ENCODE measurements around the gene CDKL2. TPM values are rescaled to one million over a fixed set of nuclear protein-coding genes. Genes with fewer than 3 reads are reported as not detected.
"Not testable (repeated sequence)": the region's sequence is repeated elsewhere in the genome, so short reads cannot be mapped to it uniquely, and the experiment has no call there.

Gene CDKL2
- total RNA-seq, 2 donors from 2014 or later = 0.37 to 1.3 TPM

DNA sequence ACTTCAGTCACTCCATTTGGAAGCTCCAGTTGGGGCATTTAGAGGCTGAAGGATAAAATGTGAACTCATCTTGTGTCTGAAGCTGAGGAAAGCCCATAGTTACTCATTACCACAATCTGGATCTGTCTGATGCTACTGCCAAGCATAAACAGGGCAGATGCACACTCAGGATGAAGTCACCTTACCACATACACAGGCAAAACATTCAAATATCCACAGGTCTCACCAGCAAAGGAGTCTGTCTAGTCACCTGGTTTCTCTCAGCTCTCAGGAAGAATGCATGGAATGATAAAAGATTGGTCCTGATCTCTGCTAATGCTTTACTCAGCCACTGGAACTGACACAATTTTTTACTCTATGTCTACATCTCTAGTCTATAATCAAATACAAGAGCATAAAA is 87.5 kb downstream of the CDKL2 start:
- H3K4me3 Mint-ChIP-seq = no peak overlapping the region
- H3K27ac Mint-ChIP-seq = no peak overlapping the region
- H3K27me3 Mint-ChIP-seq (ENCODE audit: insufficient read depth) = no peaks in the 10 kb centered on the region
- no peak overlapping the region for H3K4me3 ChIP-seq (ENCODE audit: low read length)
- H3K4me1 Mint-ChIP-seq = no peaks in the 10 kb centered on the region
- no peak for DNase-seq
- no peaks in the 10 kb centered on the region for H3K27me3 ChIP-seq (ENCODE audit: control insufficient read depth, insufficient read depth, low read length, poor library complexity, severe bottlenecking)
- H3K36me3 ChIP-seq (ENCODE audit: control insufficient read depth, insufficient read depth, low read length) = no peaks in the 10 kb centered on the region
- H3K4me1 ChIP-seq (ENCODE audit: control insufficient read depth, insufficient read depth, low read length) = no peaks in the 10 kb centered on the region
- H3K27ac ChIP-seq (ENCODE audit: low read depth, low read length) = no peak overlapping the region
- H3K36me3 Mint-ChIP-seq (ENCODE audit: low read depth) = peaks cover 6% of the 10 kb centered on the region
- H3K9me3 Mint-ChIP-seq = no peaks in the 10 kb centered on the region
- H3K9me3 ChIP-seq (ENCODE audit: control insufficient read depth, low read length) = no peaks in the 10 kb centered on the region
- no peak overlapping the region for H3K9ac ChIP-seq (ENCODE audit: extremely low read depth, low read length, poor library complexity, severe bottlenecking)
- TF ChIP-seq, protein P1, sequence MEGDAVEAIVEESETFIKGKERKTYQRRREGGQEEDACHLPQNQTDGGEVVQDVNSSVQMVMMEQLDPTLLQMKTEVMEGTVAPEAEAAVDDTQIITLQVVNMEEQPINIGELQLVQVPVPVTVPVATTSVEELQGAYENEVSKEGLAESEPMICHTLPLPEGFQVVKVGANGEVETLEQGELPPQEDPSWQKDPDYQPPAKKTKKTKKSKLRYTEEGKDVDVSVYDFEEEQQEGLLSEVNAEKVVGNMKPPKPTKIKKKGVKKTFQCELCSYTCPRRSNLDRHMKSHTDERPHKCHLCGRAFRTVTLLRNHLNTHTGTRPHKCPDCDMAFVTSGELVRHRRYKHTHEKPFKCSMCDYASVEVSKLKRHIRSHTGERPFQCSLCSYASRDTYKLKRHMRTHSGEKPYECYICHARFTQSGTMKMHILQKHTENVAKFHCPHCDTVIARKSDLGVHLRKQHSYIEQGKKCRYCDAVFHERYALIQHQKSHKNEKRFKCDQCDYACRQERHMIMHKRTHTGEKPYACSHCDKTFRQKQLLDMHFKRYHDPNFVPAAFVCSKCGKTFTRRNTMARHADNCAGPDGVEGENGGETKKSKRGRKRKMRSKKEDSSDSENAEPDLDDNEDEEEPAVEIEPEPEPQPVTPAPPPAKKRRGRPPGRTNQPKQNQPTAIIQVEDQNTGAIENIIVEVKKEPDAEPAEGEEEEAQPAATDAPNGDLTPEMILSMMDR (conservative IDR thresholded peaks at IDR 0.05) = no peak

DNA sequence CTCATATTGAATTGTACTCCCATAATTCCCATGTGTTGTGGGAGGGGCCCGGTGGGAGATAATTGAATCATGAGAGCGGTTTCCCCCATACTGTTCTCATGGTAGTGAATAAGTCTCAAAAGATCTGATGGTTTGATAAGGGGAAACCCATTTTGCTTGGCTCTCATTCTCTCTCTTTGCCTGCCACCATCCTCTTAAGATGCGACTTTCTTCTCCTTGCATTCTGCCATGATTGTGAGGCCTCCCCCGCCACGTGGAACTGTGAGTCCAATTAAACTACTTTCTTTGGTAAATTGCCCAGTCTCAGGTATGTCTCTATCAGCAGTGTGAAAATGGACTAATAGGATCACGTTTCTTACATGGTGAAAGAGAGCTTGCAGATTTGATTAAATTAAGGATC is 93.0 kb downstream of the CDKL2 start:
- H3K27ac ChIP-seq (ENCODE audit: low read depth, low read length); H3K4me3 ChIP-seq (ENCODE audit: low read length); DNase-seq; H3K4me1 Mint-ChIP-seq; H3K4me3 Mint-ChIP-seq; H3K36me3 ChIP-seq (ENCODE audit: control insufficient read depth, insufficient read depth, low read length); H3K9ac ChIP-seq (ENCODE audit: extremely low read depth, low read length, poor library complexity, severe bottlenecking); H3K27ac Mint-ChIP-seq; H3K27me3 ChIP-seq (ENCODE audit: control insufficient read depth, insufficient read depth, low read length, poor library complexity, severe bottlenecking); H3K9me3 ChIP-seq (ENCODE audit: control insufficient read depth, low read length); H3K4me1 ChIP-seq (ENCODE audit: control insufficient read depth, insufficient read depth, low read length); H3K27me3 Mint-ChIP-seq (ENCODE audit: insufficient read depth): not testable (repeated sequence)
- 94 to 97% methylated on average over 4 to 6 of the region's 6 CpGs for WGBS, 2 experiments (ENCODE audit: insufficient coverage in 1 of 2, insufficient read length in 1 of 2)
- H3K36me3 Mint-ChIP-seq (ENCODE audit: low read depth) = peaks cover 33% of the 10 kb centered on the region
- peaks cover 28% of the 10 kb centered on the region for H3K9me3 Mint-ChIP-seq

DNA sequence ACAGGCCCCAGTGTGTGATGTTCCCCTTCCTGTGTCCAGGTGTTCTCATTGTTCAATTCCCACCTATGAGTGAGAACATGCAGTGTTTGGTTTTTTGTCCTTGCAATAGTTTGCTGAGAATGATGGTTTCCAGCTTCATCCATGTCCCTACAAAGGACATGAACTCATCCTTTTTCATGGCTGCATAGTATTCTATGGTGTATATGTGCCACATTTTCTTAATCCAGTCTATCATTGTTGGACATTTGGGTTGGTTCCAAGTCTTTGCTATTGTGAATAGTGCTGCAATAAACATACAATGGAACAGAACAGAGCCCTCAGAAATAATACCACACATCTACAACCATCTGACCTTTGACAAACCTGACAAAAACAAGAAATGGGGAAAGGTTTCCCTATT is 96.4 kb downstream of the CDKL2 start:
- H3K36me3 ChIP-seq (ENCODE audit: control insufficient read depth, insufficient read depth, low read length) = peaks cover 23% of the 10 kb centered on the region
- H3K27me3 ChIP-seq (ENCODE audit: control insufficient read depth, insufficient read depth, low read length, poor library complexity, severe bottlenecking); H3K27ac Mint-ChIP-seq; H3K27me3 Mint-ChIP-seq (ENCODE audit: insufficient read depth); H3K9ac ChIP-seq (ENCODE audit: extremely low read depth, low read length, poor library complexity, severe bottlenecking); H3K4me1 ChIP-seq (ENCODE audit: control insufficient read depth, insufficient read depth, low read length); H3K4me3 ChIP-seq (ENCODE audit: low read length); DNase-seq; H3K27ac ChIP-seq (ENCODE audit: low read depth, low read length); H3K4me3 Mint-ChIP-seq; H3K4me1 Mint-ChIP-seq: not testable (repeated sequence)
- peaks cover 63% of the 10 kb centered on the region for H3K36me3 Mint-ChIP-seq (ENCODE audit: low read depth)
- peaks cover 17% of the 10 kb centered on the region for H3K9me3 ChIP-seq (ENCODE audit: control insufficient read depth, low read length)
- H3K9me3 Mint-ChIP-seq = peaks cover 40% of the 10 kb centered on the region

DNA sequence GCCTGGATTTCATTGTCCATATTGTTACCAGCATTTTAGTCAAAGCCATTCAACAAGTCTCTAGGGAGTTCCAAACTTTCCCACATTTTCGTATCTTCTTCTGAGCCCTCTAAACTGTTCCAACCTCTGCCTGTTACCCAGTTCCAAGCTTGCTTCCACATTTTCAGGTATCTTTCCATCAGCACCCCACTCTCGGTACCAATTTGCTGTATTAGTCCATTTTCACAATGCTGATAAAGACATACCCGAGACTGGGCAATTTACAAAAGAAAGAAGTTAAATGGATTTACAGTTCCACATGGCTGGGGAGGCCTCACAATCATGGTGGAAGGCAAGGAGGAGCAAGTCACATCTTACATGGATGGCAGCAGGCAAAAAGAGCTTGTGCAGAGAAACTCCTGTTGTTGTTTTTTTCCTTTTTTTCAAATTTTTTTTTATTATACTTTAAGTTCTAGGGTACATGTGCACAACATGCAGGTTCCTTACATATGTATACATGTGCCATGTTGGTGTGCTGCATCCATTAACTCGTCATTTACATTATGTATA is 96.9 kb downstream of the CDKL2 start:
- peaks cover 17% of the 10 kb centered on the region for H3K9me3 ChIP-seq (ENCODE audit: control insufficient read depth, low read length)
- H3K27me3 ChIP-seq (ENCODE audit: control insufficient read depth, insufficient read depth, low read length, poor library complexity, severe bottlenecking); H3K4me1 ChIP-seq (ENCODE audit: control insufficient read depth, insufficient read depth, low read length); H3K4me1 Mint-ChIP-seq; DNase-seq; H3K4me3 Mint-ChIP-seq; H3K9ac ChIP-seq (ENCODE audit: extremely low read depth, low read length, poor library complexity, severe bottlenecking); H3K27ac ChIP-seq (ENCODE audit: low read depth, low read length); H3K4me3 ChIP-seq (ENCODE audit: low read length); H3K27me3 Mint-ChIP-seq (ENCODE audit: insufficient read depth); H3K27ac Mint-ChIP-seq: not testable (repeated sequence)
- 93 to 98% methylated on average over 4 of the region's 4 CpGs for WGBS, 2 experiments (ENCODE audit: insufficient coverage in 1 of 2, insufficient read length in 1 of 2)
- H3K36me3 Mint-ChIP-seq (ENCODE audit: low read depth) = peaks cover 64% of the 10 kb centered on the region
- peaks cover 40% of the 10 kb centered on the region for H3K9me3 Mint-ChIP-seq
- peaks cover 27% of the 10 kb centered on the region for H3K36me3 ChIP-seq (ENCODE audit: control insufficient read depth, insufficient read depth, low read length)

DNA sequence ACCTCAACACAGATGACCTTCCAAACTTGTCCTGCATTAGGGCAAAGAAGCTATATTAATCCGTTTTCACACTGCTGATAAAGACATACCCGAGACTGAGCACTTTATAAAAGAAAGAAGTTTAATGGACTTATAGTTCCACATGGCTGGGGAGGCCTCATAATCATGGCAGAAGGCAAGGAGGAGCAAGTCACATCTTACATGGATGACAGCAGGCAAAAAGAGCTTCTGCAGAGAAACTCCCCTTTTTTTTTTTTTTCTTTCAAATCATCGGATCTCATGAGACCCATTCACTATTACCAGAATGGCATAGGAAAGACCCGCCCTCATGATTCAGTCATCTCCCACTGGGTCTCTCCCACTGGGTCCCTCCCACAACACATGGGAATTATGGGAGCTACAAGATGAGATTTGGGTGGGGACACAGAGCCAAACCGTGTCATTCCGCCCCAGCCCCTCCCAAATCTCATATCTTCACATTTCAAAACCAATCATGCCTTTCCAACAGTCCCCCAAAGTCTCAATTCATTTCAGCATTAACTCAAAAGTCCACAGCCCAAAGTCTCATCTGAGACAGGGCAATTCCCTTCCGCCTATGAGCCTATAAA is 98.7 kb downstream of the CDKL2 start:
- H3K4me1 Mint-ChIP-seq; H3K9ac ChIP-seq (ENCODE audit: extremely low read depth, low read length, poor library complexity, severe bottlenecking); H3K27me3 ChIP-seq (ENCODE audit: control insufficient read depth, insufficient read depth, low read length, poor library complexity, severe bottlenecking); H3K27ac Mint-ChIP-seq; H3K27ac ChIP-seq (ENCODE audit: low read depth, low read length); DNase-seq; H3K27me3 Mint-ChIP-seq (ENCODE audit: insufficient read depth); H3K4me1 ChIP-seq (ENCODE audit: control insufficient read depth, insufficient read depth, low read length); H3K4me3 ChIP-seq (ENCODE audit: low read length); H3K4me3 Mint-ChIP-seq: not testable (repeated sequence)
- peaks cover 17% of the 10 kb centered on the region for H3K9me3 ChIP-seq (ENCODE audit: control insufficient read depth, low read length)
- H3K36me3 ChIP-seq (ENCODE audit: control insufficient read depth, insufficient read depth, low read length) = peaks cover 44% of the 10 kb centered on the region
- H3K36me3 Mint-ChIP-seq (ENCODE audit: low read depth) = peaks cover 75% of the 10 kb centered on the region
- 45 to 65% methylated on average over 4 to 7 of the region's 7 CpGs for WGBS, 2 experiments (ENCODE audit: insufficient coverage in 1 of 2, insufficient read length in 1 of 2)
- H3K9me3 Mint-ChIP-seq = peaks cover 40% of the 10 kb centered on the region

Data from endodermal cell (in vitro differentiated cells).